H1 (cell line): ENCODE data around the gene PLK3. TPM values are rescaled to one million over a fixed set of nuclear protein-coding genes. Genes with fewer than 3 reads are reported as not detected.

Source experiments
- CTCF ChIA-PET: fragments of 300-600 bp; sonication (Branson Sonifier 250); formaldehyde crosslinking; loops from one replicate; lab custom pipeline; 2021; ENCODE audit not compliant: partially characterized antibody; lab: Charles Lee
- POLR2A ChIA-PET: fragments of 300-600 bp; sonication (Branson Sonifier 250); formaldehyde crosslinking; loops from one replicate; lab custom pipeline; 2021; ENCODE audit warnings: inconsistent platforms; ENCODE audit not compliant: partially characterized antibody; lab: Charles Lee
- DNase-seq, 2 experiments: peaks; one replicate each; pipeline versions ENCODE4 v3.0.0 to v3.0.0-alpha.2; 2010 to 2022; ENCODE audit warnings: low spot score in 2 of 2, low read depth in 1 of 2, mixed read lengths in 1 of 2
- FAIRE-seq: peaks from 2 replicates; lab custom pipeline; 2011; peaks lifted over from hg19 to GRCh38; lab: Jason Lieb, UNC
- H2AFZ ChIP-seq: 2 replicates; pipeline ENCODE4 v1.8.1; 2012; ENCODE audit warnings: low read length, inconsistent platforms
- H2AK5ac ChIP-seq: 2 replicates; pipeline ENCODE4 v1.6.1; 2013; ENCODE audit warnings: low read depth, low read length
- H2BK120ac ChIP-seq: replicated peaks from 2 replicates; pipeline ENCODE3; 2013; ENCODE audit warnings: low read depth, low read length, inconsistent platforms
- H2BK12ac ChIP-seq: 2 replicates; pipeline ENCODE4 v1.6.1; 2013; ENCODE audit warnings: low read depth, low read length
- H2BK15ac ChIP-seq: 2 replicates; pipeline ENCODE4 v1.6.1; 2013; ENCODE audit warnings: low read length
- H2BK20ac ChIP-seq: 2 replicates; pipeline ENCODE4 v1.6.1; 2013; ENCODE audit warnings: low read length
- H2BK5ac ChIP-seq: 2 replicates; pipeline ENCODE4 v1.6.1; 2013; ENCODE audit warnings: low read depth, low read length
- H3K14ac ChIP-seq: 2 replicates; pipeline ENCODE4 v1.6.1; 2013; ENCODE audit warnings: inconsistent platforms; ENCODE audit not compliant: insufficient read length
- H3K18ac ChIP-seq: 2 replicates; pipeline ENCODE4 v1.6.1; 2013; ENCODE audit warnings: low read length; ENCODE audit errors: extremely low read depth
- H3K23ac ChIP-seq: 2 replicates; pipeline ENCODE4 v1.6.1; 2013; ENCODE audit warnings: inconsistent platforms; ENCODE audit not compliant: insufficient read length
- H3K23me2 ChIP-seq: 2 replicates; pipeline ENCODE4 v1.6.1; 2013; ENCODE audit warnings: low read depth, low read length
- H3K27ac ChIP-seq: 2 replicates; pipeline ENCODE4 v1.6.1; 2011; ENCODE audit warnings: low read depth, low read length, inconsistent platforms
- H3K27me3 ChIP-seq, 4 experiments: replicated peaks in 1 of 4; 1 replicate in 1 of 4; 2 replicates in 3 of 4; pipeline versions ENCODE4 v1.6.1 to v1.8.1; 2011 to 2013; ENCODE audit warnings: low read length in 3 of 4, mild to moderate bottlenecking in 3 of 4, inconsistent platforms in 2 of 4, mixed read lengths in 2 of 4, moderate library complexity in 1 of 4; ENCODE audit not compliant: control insufficient read depth in 3 of 4, insufficient read depth in 3 of 4; ENCODE audit errors: extremely low read depth in 1 of 4
- H3K36me3 ChIP-seq, 4 experiments: 2 replicates each; pipeline versions ENCODE4 v1.6.1 to v1.8.1; 2011 to 2013; ENCODE audit warnings: mild to moderate bottlenecking in 4 of 4, low read length in 3 of 4, moderate library complexity in 2 of 4, control low read depth in 1 of 4, inconsistent platforms in 1 of 4; ENCODE audit not compliant: insufficient read depth in 4 of 4, control insufficient read depth in 2 of 4
- H3K4ac ChIP-seq: replicated peaks from 2 replicates; pipeline ENCODE3; 2013; ENCODE audit warnings: low read length, low read depth, mixed read lengths, inconsistent platforms; ENCODE audit not compliant: insufficient read length
- H3K4me1 ChIP-seq, 4 experiments: replicated peaks in 1 of 4; 1 replicate in 1 of 4; 2 replicates in 3 of 4; pipeline versions ENCODE4 v1.6.1 to v1.8.1; 2011 to 2013; ENCODE audit warnings: low read length in 3 of 4, inconsistent platforms in 2 of 4, mixed read lengths in 1 of 4; ENCODE audit not compliant: insufficient read depth in 4 of 4, control insufficient read depth in 3 of 4
- H3K4me2 ChIP-seq, 2 experiments: 2 replicates each; pipeline versions ENCODE4 v1.6.1 to v1.8.1; 2011 to 2013; ENCODE audit warnings: low read depth in 2 of 2, low read length in 2 of 2, control low read depth in 1 of 2, inconsistent platforms in 1 of 2, mild to moderate bottlenecking in 1 of 2; ENCODE audit not compliant: insufficient read depth in 1 of 2
- H3K4me3 ChIP-seq, 4 experiments: fragments of 200-600, 300-600 bp in 1 of 4; sonication (generic), shearing (Covaris generic), sonication (Bioruptor Twin) in 1 of 4; 2 replicates each; pipeline versions ENCODE4 v1.5.1 to v1.8.1; 2011 to 2016; ENCODE audit warnings: low read length in 4 of 4, low read depth in 3 of 4, control low read depth in 2 of 4, inconsistent platforms in 2 of 4, mild to moderate bottlenecking in 2 of 4, mixed read lengths in 1 of 4, moderate library complexity in 1 of 4; ENCODE audit not compliant: insufficient read depth in 2 of 4; ENCODE audit errors: extremely low read depth in 1 of 4
- H3K56ac ChIP-seq: replicated peaks from 2 replicates; pipeline ENCODE3; 2013; ENCODE audit warnings: low read depth, mild to moderate bottlenecking, mixed read lengths, low read length, inconsistent platforms; ENCODE audit not compliant: insufficient read length
- H3K79me1 ChIP-seq: 2 replicates; pipeline ENCODE4 v1.6.1; 2013; ENCODE audit warnings: low read depth, low read length, control low read depth
- H3K79me2 ChIP-seq, 2 experiments: 2 replicates each; pipeline versions ENCODE4 v1.6.1 to v1.8.1; 2012 to 2013; ENCODE audit warnings: low read length in 2 of 2, mild to moderate bottlenecking in 2 of 2, inconsistent platforms in 1 of 2; ENCODE audit not compliant: insufficient read depth in 2 of 2, control insufficient read depth in 1 of 2
- H3K9ac ChIP-seq, 4 experiments: replicated peaks in 1 of 4; 1 replicate in 1 of 4; 2 replicates in 3 of 4; pipeline versions ENCODE4 v1.6.1 to v1.8.1; 2011 to 2013; ENCODE audit warnings: low read depth in 3 of 4, low read length in 3 of 4, control low read depth in 2 of 4, mild to moderate bottlenecking in 2 of 4, moderate library complexity in 2 of 4, inconsistent platforms in 1 of 4; ENCODE audit errors: extremely low read depth in 1 of 4
- H3K9me3 ChIP-seq, 2 experiments: 2 replicates each; pipeline versions ENCODE4 v1.6.1 to v1.8.1; 2012 to 2013; ENCODE audit warnings: mild to moderate bottlenecking in 2 of 2, moderate library complexity in 2 of 2, control low read depth in 1 of 2, inconsistent platforms in 1 of 2, low read depth in 1 of 2, low read length in 1 of 2, mixed read lengths in 1 of 2; ENCODE audit not compliant: insufficient read depth in 2 of 2
- H4K20me1 ChIP-seq, 2 experiments: replicated peaks in 1 of 2; 2 replicates each; pipeline versions ENCODE3 to v1.8.1; 2011 to 2013; ENCODE audit warnings: inconsistent platforms in 2 of 2, low read length in 2 of 2, mild to moderate bottlenecking in 1 of 2; ENCODE audit not compliant: insufficient read depth in 2 of 2, control insufficient read depth in 1 of 2
- H4K5ac ChIP-seq: 2 replicates; pipeline ENCODE4 v1.6.1; 2013; ENCODE audit warnings: low read length, low read depth, mixed read lengths, inconsistent platforms; ENCODE audit not compliant: insufficient read length
- H4K8ac ChIP-seq: 2 replicates; pipeline ENCODE4 v1.8.0; 2013; ENCODE audit warnings: mild to moderate bottlenecking, moderate library complexity, low read length, inconsistent platforms; ENCODE audit not compliant: insufficient read depth; ENCODE audit errors: extremely low read depth
- H4K91ac ChIP-seq: replicated peaks from 2 replicates; pipeline ENCODE3; 2013; ENCODE audit warnings: low read length, mixed read lengths, inconsistent platforms; ENCODE audit not compliant: insufficient read length
- BRCA1 ChIP-seq: IDR thresholded peaks from 2 replicates; pipeline ENCODE4 v1.6.1; 2012; ENCODE audit warnings: low read depth, low read length, improper control_type of control experiment
- CTBP2 ChIP-seq: IDR thresholded peaks from 2 replicates; pipeline ENCODE4 v1.7.0; 2011; ENCODE audit warnings: borderline replicate concordance, mild to moderate bottlenecking, moderate library complexity, mixed read lengths, low read length; ENCODE audit not compliant: insufficient read depth, insufficient read length
- EGR1 ChIP-seq: IDR thresholded peaks from 2 replicates; pipeline ENCODE4 v1.6.1; 2011; ENCODE audit warnings: low read depth, low read length, borderline replicate concordance
- HDAC6 ChIP-seq: IDR thresholded peaks from one replicate; pipeline ENCODE4 v1.7.1; 2012; ENCODE audit warnings: low read depth, mild to moderate bottlenecking, inconsistent platforms, low read length, moderate library complexity
- JUND ChIP-seq: IDR thresholded peaks from 2 replicates; pipeline ENCODE4 v1.6.1; 2011; ENCODE audit warnings: mild to moderate bottlenecking, improper control_type of control experiment, low read length
- KDM1A ChIP-seq: fragments of 200-600, 300-600 bp; sonication (generic); IDR thresholded peaks from 2 replicates; pipeline ENCODE4 v1.7.1; 2016; ENCODE audit warnings: mild to moderate bottlenecking, low read length, borderline replicate concordance
- KDM5A ChIP-seq: fragments of 200-600 bp; IDR thresholded peaks from 2 replicates; pipeline ENCODE4 v1.7.1; 2012; ENCODE audit warnings: mild to moderate bottlenecking, low read length, inconsistent platforms, mixed read lengths
- NRF1 ChIP-seq: IDR thresholded peaks from 2 replicates; pipeline ENCODE4 v1.6.1; 2011; ENCODE audit warnings: mild to moderate bottlenecking, low read depth, low read length, improper control_type of control experiment
- RFX5 ChIP-seq: IDR thresholded peaks from 2 replicates; pipeline ENCODE4 v1.6.1; 2011; ENCODE audit warnings: low read depth, low read length, improper control_type of control experiment, borderline replicate concordance
- SAP30 ChIP-seq: fragments of 300-600 bp; sonication (generic); IDR thresholded peaks from 2 replicates; pipeline ENCODE4 v1.7.1; 2012; ENCODE audit warnings: low read length, moderate library complexity, mild to moderate bottlenecking, inconsistent platforms; ENCODE audit not compliant: insufficient read depth, insufficient replicate concordance
- SIRT6 ChIP-seq: IDR thresholded peaks from one replicate; pipeline ENCODE4 v1.7.1; 2012; ENCODE audit warnings: low read length, inconsistent platforms
- SRF ChIP-seq: IDR thresholded peaks from 2 replicates; pipeline ENCODE4 v1.6.1; 2011; ENCODE audit warnings: mild to moderate bottlenecking, low read depth, low read length, moderate library complexity
- TBP ChIP-seq: IDR thresholded peaks from 2 replicates; pipeline ENCODE4 v1.6.1; 2011; ENCODE audit warnings: low read depth, low read length, improper control_type of control experiment
- TEAD4 ChIP-seq: IDR thresholded peaks from 2 replicates; pipeline ENCODE4 v1.6.1; 2012; ENCODE audit warnings: low read depth, low read length, inconsistent platforms, mixed read lengths
- ZNF274 ChIP-seq: IDR thresholded peaks from 2 replicates; pipeline ENCODE4 v1.7.0; 2012; ENCODE audit warnings: low read length, borderline replicate concordance; ENCODE audit errors: extremely low read depth
- WGBS, 2 experiments: shearing (Covaris generic) in 1 of 2; methylation state at CpG; one replicate each; pipeline versions ENCODE4 v1.1.6 to v1.1.7; 2013 to 2015; ENCODE audit warnings: low lambda C conversion rate in 2 of 2, mixed read lengths in 2 of 2, inconsistent platforms in 1 of 2, low coverage in 1 of 2, missing lambda C conversion rate in 1 of 2; ENCODE audit not compliant: insufficient replicate concordance in 2 of 2, insufficient coverage in 1 of 2, insufficient read length in 1 of 2; ENCODE audit errors: extremely low coverage in 1 of 2, missing lambda C conversion rate in 1 of 2; 5-methylcytosine and 5-hydroxymethylcytosine counted together
- polyA plus RNA-seq, 7 experiments: library from polyadenylated mRNA; depleted of rRNA in 3 of 7; stranded (reverse) in 5 of 7; unstranded in 2 of 7; fragments of >200 nt in 5 of 7; fragments of 200-250 nt in 2 of 7; gene quantifications; 1 replicate in 5 of 7; 2 replicates in 1 of 7; 4 replicates in 1 of 7; pipeline versions ENCODE4 v1.2.1 to v1.2.3, GENCODE V29; 2011 to 2013; ENCODE audit warnings: missing spikeins in 2 of 7, mixed read lengths in 2 of 7
- total RNA-seq: library from RNA; stranded (reverse); fragmentation: NEBNext Ultra II Directional; extraction: Animal tissue kit (Norgen Biotek cat#: 25700); gene quantifications from 2 replicates; pipeline ENCODE4 v1.2.1, GENCODE V29; 2021

PLK3 gene
- total and polyA plus RNA-seq, 2 of the 8 experiments (the other 6 are each of a cell fraction or from before 2014, with no cell fraction given): 7.9 to 12.3 TPM

DNA sequence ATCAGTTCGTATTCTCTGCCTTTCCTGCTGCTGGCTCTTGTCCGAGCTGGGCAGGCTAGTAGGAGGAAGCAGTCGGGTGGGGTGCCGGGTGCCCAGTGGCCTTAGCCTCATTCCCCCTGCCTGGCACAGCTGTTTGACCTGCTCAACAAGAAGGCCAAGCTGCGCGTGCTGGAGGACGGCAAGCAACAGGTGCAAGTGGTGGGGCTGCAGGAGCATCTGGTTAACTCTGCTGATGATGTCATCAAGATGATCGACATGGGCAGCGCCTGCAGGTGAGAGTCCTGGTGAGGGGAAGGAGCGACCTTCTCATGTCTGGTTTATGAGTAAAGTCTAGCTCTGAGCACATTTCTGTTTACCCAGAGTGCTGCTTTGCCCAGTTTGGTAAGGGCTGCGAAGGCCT, 41.1 kb upstream of the PLK3 start:
- H2BK15ac ChIP-seq: no peak overlapping the region
- H2BK5ac ChIP-seq: no peak overlapping the region
- no peak overlapping the region for H3K27ac ChIP-seq
- peaks cover 0 to 4% of the 10 kb centered on the region in 2 experiments for H4K20me1 ChIP-seq
- H3K27me3 ChIP-seq: no peaks in the 10 kb centered on the region
- no peak overlapping the region for H2AFZ ChIP-seq
- H3K4me1 ChIP-seq: no peaks in the 10 kb centered on the region
- H3K79me1 ChIP-seq: 0 out of 2 replicates have a peak, but pooled peaks cover 2% of the 10 kb centered on the region
- no peak overlapping the region for H3K4me2 ChIP-seq
- H4K91ac ChIP-seq: no peak overlapping the region
- H3K23ac ChIP-seq: no peak overlapping the region
- no peak for FAIRE-seq
- no peaks in the 10 kb centered on the region for H3K23me2 ChIP-seq
- H3K9ac ChIP-seq: no peak overlapping the region
- no peak overlapping the region for H4K8ac ChIP-seq
- TF ChIP-seq KDM5A (no peak), SIRT6 (no peak), JUND (no peak), SAP30 (no peak), KDM1A (no peak), ZNF274 (no peak), TEAD4 (no peak), RFX5 (no peak), CTBP2 (no peak), TBP (no peak), BRCA1 (no peak), SRF (no peak), NRF1 (no peak), HDAC6 (no peak), EGR1 (no peak)
- no peaks in the 10 kb centered on the region for H3K79me2 ChIP-seq
- ChIA-PET CTCF (interaction anchor here (0.6 to 1.8 kb wide), 4 partner anchors 8 to 133 kb away, joined by 3 to 21 read pairs (median 3); no protein-coding TSS in a partner anchor), POLR2A (interaction anchor here (3.0 to 11.3 kb wide), 7 partner anchors 8 to 22 kb away, joined by 10 to 151 read pairs (median 28); partner anchors contain the start of genes KIF2C and RPS8)
- H3K4me3 ChIP-seq: no peak overlapping the region
- no peak overlapping the region for H2AK5ac ChIP-seq
- H2BK12ac ChIP-seq: no peak overlapping the region
- no peaks in the 10 kb centered on the region for H3K9me3 ChIP-seq
- no peak overlapping the region for H3K18ac ChIP-seq
- H4K5ac ChIP-seq: no peak overlapping the region
- no peak for DNase-seq
- 92% methylated on average over 11 of the region's 11 CpGs; no CpG with 5 or more reads in 1 of the 2 experiments for WGBS, 2 experiments
- H3K56ac ChIP-seq: no peak overlapping the region
- peaks cover 55 to 92% (median 82%) of the 10 kb centered on the region in 4 experiments for H3K36me3 ChIP-seq
- no peak overlapping the region for H3K14ac ChIP-seq
- no peak overlapping the region for H3K4ac ChIP-seq
- no peak overlapping the region for H2BK20ac ChIP-seq
- no peak overlapping the region for H2BK120ac ChIP-seq
